Astrocyte (in vitro differentiated cells and primary cell): ENCODE measurements around the gene UQCRH. TPM values are rescaled to one million over a fixed set of nuclear protein-coding genes. Genes with fewer than 3 reads are reported as not detected.

Experiments used
- DNase-seq: peaks from one replicate; pipeline ENCODE4 v3.0.0-alpha.2; 2010; ENCODE audit warnings: low read depth
- FAIRE-seq: peaks from 2 replicates; lab custom pipeline; 2011; peaks lifted over from hg19 to GRCh38; lab: Jason Lieb, UNC
- H2AFZ ChIP-seq: 2 replicates; pipeline ENCODE4 v1.6.0; 2012; ENCODE audit warnings: low read depth, low read length, inconsistent platforms
- H3K27ac ChIP-seq: 2 replicates; pipeline ENCODE4 v1.5.1; 2011; ENCODE audit warnings: low read depth, low read length, inconsistent platforms
- H3K27me3 ChIP-seq: 2 replicates; pipeline ENCODE4 v1.6.0; 2011; ENCODE audit warnings: low read length, inconsistent platforms; ENCODE audit not compliant: insufficient read depth
- H3K36me3 ChIP-seq: 2 replicates; pipeline ENCODE4 v1.5.1; 2011; ENCODE audit warnings: low read length, inconsistent platforms; ENCODE audit not compliant: insufficient read depth
- H3K4me1 ChIP-seq: 2 replicates; pipeline ENCODE4 v1.5.1; 2011; ENCODE audit warnings: low read length, inconsistent platforms; ENCODE audit not compliant: insufficient read depth
- H3K4me2 ChIP-seq: 2 replicates; pipeline ENCODE4 v1.6.0; 2012; ENCODE audit warnings: low read length, inconsistent platforms
- H3K4me3 ChIP-seq: 2 replicates; pipeline ENCODE4 v1.5.1; 2011; ENCODE audit warnings: low read depth, mild to moderate bottlenecking, low read length, inconsistent platforms; ENCODE audit not compliant: insufficient read depth
- H3K79me2 ChIP-seq: 2 replicates; pipeline ENCODE4 v1.6.0; 2012; ENCODE audit warnings: mild to moderate bottlenecking, low read length, inconsistent platforms; ENCODE audit not compliant: insufficient read depth
- H3K9ac ChIP-seq: 2 replicates; pipeline ENCODE4 v1.6.0; 2012; ENCODE audit warnings: mild to moderate bottlenecking, low read length, inconsistent platforms
- H3K9me3 ChIP-seq: 2 replicates; pipeline ENCODE4 v1.5.1; 2012; ENCODE audit warnings: low read depth, mild to moderate bottlenecking, low read length, inconsistent platforms; ENCODE audit not compliant: insufficient read depth
- H4K20me1 ChIP-seq: 2 replicates; pipeline ENCODE4 v1.6.0; 2012; ENCODE audit warnings: low read length, inconsistent platforms; ENCODE audit not compliant: insufficient read depth
- H3K27ac Mint-ChIP-seq: one replicate; pipeline ENCODE4 v1.8.0; 2021; ENCODE audit warnings: mild to moderate bottlenecking, mixed read lengths; ENCODE audit not compliant: unreplicated experiment
- H3K27me3 Mint-ChIP-seq: one replicate; pipeline ENCODE4 v1.8.0; 2021; ENCODE audit warnings: low read depth, mixed read lengths; ENCODE audit not compliant: unreplicated experiment
- H3K36me3 Mint-ChIP-seq: one replicate; pipeline ENCODE4 v1.8.0; 2021; ENCODE audit warnings: low read depth, mixed read lengths; ENCODE audit not compliant: unreplicated experiment
- H3K4me1 Mint-ChIP-seq: one replicate; pipeline ENCODE4 v1.8.0; 2021; ENCODE audit warnings: low read depth, mixed read lengths; ENCODE audit not compliant: unreplicated experiment
- H3K4me3 Mint-ChIP-seq: one replicate; pipeline ENCODE4 v1.8.0; 2021; ENCODE audit warnings: mild to moderate bottlenecking, moderate library complexity, mixed read lengths; ENCODE audit not compliant: unreplicated experiment
- H3K9me3 Mint-ChIP-seq: one replicate; pipeline ENCODE4 v1.8.0; 2021; ENCODE audit warnings: mild to moderate bottlenecking, mixed read lengths; ENCODE audit not compliant: unreplicated experiment
- EZH2 ChIP-seq: IDR thresholded peaks from 2 replicates; pipeline ENCODE4 v1.6.1; 2012; ENCODE audit warnings: mild to moderate bottlenecking, low read length, inconsistent platforms; ENCODE audit not compliant: insufficient read depth
- total RNA-seq: library from RNA; stranded (reverse); gene quantifications from 2 replicates; pipeline ENCODE4 v1.2.1, GENCODE V29; 2021
- TF ChIP-seq, protein P1 (sequence below): IDR thresholded peaks from 2 replicates; pipeline ENCODE4 v1.5.1; 2011; ENCODE audit warnings: low read depth, mild to moderate bottlenecking, inconsistent platforms, low read length, moderate library complexity; ENCODE audit not compliant: insufficient read depth

UQCRH gene
- total RNA-seq, 1 donor from 2014 or later = 337 TPM

- DNase-seq = no peak
- H4K20me1 ChIP-seq = peaks cover 51% of the 10 kb centered on the region
These were observed 2.1 kb upstream of the UQCRH start for GRCh38 chr1:46301406-46301807.

GRCh38 chr1:46301808-46302640 is 1.5 kb upstream of the UQCRH start:
- Mint-ChIP-seq H3K9me3 (no peaks in the 10 kb centered on the region), H3K36me3 (peaks cover 8% of the 10 kb centered on the region), H3K4me1 (peaks cover 32% of the 10 kb centered on the region), H3K27me3 (no peaks in the 10 kb centered on the region), H3K4me3 (peak overlapping the region; percentile 99), H3K27ac (peak overlapping the region; percentile 96)
- Histone ChIP-seq H3K9me3 (no peaks in the 10 kb centered on the region), H2AFZ (peak overlapping the region; percentile 57), H3K9ac (peak overlapping the region; percentile 98), H3K36me3 (peaks cover 11% of the 10 kb centered on the region), H4K20me1 (peaks cover 57% of the 10 kb centered on the region), H3K4me2 (peak overlapping the region; percentile 99), H3K4me3 (peak overlapping the region; percentile 98), H3K4me1 (peaks cover 26% of the 10 kb centered on the region), H3K79me2 (peaks cover 97% of the 10 kb centered on the region), H3K27ac (peak overlapping the region; percentile 96), H3K27me3 (no peaks in the 10 kb centered on the region)
- TF ChIP-seq, protein P1, sequence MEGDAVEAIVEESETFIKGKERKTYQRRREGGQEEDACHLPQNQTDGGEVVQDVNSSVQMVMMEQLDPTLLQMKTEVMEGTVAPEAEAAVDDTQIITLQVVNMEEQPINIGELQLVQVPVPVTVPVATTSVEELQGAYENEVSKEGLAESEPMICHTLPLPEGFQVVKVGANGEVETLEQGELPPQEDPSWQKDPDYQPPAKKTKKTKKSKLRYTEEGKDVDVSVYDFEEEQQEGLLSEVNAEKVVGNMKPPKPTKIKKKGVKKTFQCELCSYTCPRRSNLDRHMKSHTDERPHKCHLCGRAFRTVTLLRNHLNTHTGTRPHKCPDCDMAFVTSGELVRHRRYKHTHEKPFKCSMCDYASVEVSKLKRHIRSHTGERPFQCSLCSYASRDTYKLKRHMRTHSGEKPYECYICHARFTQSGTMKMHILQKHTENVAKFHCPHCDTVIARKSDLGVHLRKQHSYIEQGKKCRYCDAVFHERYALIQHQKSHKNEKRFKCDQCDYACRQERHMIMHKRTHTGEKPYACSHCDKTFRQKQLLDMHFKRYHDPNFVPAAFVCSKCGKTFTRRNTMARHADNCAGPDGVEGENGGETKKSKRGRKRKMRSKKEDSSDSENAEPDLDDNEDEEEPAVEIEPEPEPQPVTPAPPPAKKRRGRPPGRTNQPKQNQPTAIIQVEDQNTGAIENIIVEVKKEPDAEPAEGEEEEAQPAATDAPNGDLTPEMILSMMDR = no peak
- no peak for TF ChIP-seq EZH2
- FAIRE-seq = no peak
- DNase-seq = peak; percentile 47

More at GRCh38 chr1:46301406-46301807, 2.1 kb upstream of the UQCRH start:
- peak overlapping the region; percentile 99 for H3K4me3 Mint-ChIP-seq
- Histone ChIP-seq H3K27ac (peak overlapping the region; percentile 96), H3K36me3 (peaks cover 17% of the 10 kb centered on the region), H3K79me2 (peaks cover 97% of the 10 kb centered on the region), H3K4me3 (peak overlapping the region; percentile 98), H3K9ac (peak overlapping the region; percentile 98), H3K9me3 (no peaks in the 10 kb centered on the region), H3K4me2 (peak overlapping the region; percentile 99), H2AFZ (peak overlapping the region; percentile 47), H3K4me1 (peaks cover 23% of the 10 kb centered on the region), H3K27me3 (no peaks in the 10 kb centered on the region)
- H3K27me3 Mint-ChIP-seq = no peaks in the 10 kb centered on the region
- no peak for FAIRE-seq
- peaks cover 13% of the 10 kb centered on the region for H3K36me3 Mint-ChIP-seq
- no peak for TF ChIP-seq EZH2
- peaks cover 32% of the 10 kb centered on the region for H3K4me1 Mint-ChIP-seq
- peak overlapping the region; percentile 87 for H3K27ac Mint-ChIP-seq
- no peaks in the 10 kb centered on the region for H3K9me3 Mint-ChIP-seq

GRCh38 chr1:46302641-46303037 is 859 bp upstream of the UQCRH start:
- Histone ChIP-seq H3K4me2 (peak overlapping the region; percentile 99), H3K4me3 (peak overlapping the region; percentile 98), H3K27ac (peak overlapping the region; percentile 96), H3K79me2 (peaks cover 97% of the 10 kb centered on the region), H3K9ac (peak overlapping the region; percentile 98), H3K27me3 (no peaks in the 10 kb centered on the region), H3K9me3 (no peaks in the 10 kb centered on the region), H3K36me3 (peaks cover 5% of the 10 kb centered on the region), H4K20me1 (peaks cover 58% of the 10 kb centered on the region), H2AFZ (peak overlapping the region; percentile 57), H3K4me1 (peaks cover 26% of the 10 kb centered on the region)
- Mint-ChIP-seq H3K4me3 (peak overlapping the region; percentile 99), H3K27ac (peak overlapping the region; percentile 96), H3K36me3 (peaks cover 7% of the 10 kb centered on the region), H3K4me1 (peaks cover 37% of the 10 kb centered on the region), H3K27me3 (no peaks in the 10 kb centered on the region), H3K9me3 (no peaks in the 10 kb centered on the region)
- no peak for TF ChIP-seq EZH2
- TF ChIP-seq, protein P1 = no peak
- FAIRE-seq = no peak
- no peak for DNase-seq
